Panc1 (cell line): Measurements from ENCODE around the gene NEK1.

Source experiments
- REST ChIP-seq, 2 experiments: IDR thresholded peaks; 2 replicates each; pipeline ENCODE4 v1.6.1; 2011 to 2012; ENCODE audit warnings: low read depth in 2 of 2, control low read depth in 1 of 2, low read length in 1 of 2, mild to moderate bottlenecking in 1 of 2, moderate library complexity in 1 of 2; ENCODE audit not compliant: insufficient read depth in 1 of 2
- SIN3A ChIP-seq: IDR thresholded peaks from 2 replicates; pipeline ENCODE4 v1.6.1; 2012; ENCODE audit warnings: low read depth, mild to moderate bottlenecking, low read length, moderate library complexity, borderline replicate concordance; ENCODE audit not compliant: insufficient read depth
- TCF7L2 ChIP-seq: IDR thresholded peaks from 2 replicates; pipeline ENCODE4 v1.6.1; 2011; ENCODE audit warnings: mild to moderate bottlenecking, low read depth, low read length, inconsistent platforms
- TF ChIP-seq, protein P1 (sequence below): fragments of 450-650 bp; IDR thresholded peaks from 2 replicates; pipeline ENCODE4 v1.5.1; 2017; ENCODE audit warnings: mild to moderate bottlenecking

GRCh38 chr4:169377367-169377766, 235.0 kb downstream of the NEK1 start:
- TF ChIP-seq, protein P1, sequence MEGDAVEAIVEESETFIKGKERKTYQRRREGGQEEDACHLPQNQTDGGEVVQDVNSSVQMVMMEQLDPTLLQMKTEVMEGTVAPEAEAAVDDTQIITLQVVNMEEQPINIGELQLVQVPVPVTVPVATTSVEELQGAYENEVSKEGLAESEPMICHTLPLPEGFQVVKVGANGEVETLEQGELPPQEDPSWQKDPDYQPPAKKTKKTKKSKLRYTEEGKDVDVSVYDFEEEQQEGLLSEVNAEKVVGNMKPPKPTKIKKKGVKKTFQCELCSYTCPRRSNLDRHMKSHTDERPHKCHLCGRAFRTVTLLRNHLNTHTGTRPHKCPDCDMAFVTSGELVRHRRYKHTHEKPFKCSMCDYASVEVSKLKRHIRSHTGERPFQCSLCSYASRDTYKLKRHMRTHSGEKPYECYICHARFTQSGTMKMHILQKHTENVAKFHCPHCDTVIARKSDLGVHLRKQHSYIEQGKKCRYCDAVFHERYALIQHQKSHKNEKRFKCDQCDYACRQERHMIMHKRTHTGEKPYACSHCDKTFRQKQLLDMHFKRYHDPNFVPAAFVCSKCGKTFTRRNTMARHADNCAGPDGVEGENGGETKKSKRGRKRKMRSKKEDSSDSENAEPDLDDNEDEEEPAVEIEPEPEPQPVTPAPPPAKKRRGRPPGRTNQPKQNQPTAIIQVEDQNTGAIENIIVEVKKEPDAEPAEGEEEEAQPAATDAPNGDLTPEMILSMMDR, result no peak
- TF ChIP-seq REST (IDR thresholded peaks at IDR 0.05; ENCODE audit: insufficient read depth in 1 of 2, low read depth in 2 of 2, low read length in 1 of 2) (no peak), SIN3A (no peak), TCF7L2 (no peak)
